Measurements from ENCODE around the gene ACAD10.

ACAD10 gene

DNA sequence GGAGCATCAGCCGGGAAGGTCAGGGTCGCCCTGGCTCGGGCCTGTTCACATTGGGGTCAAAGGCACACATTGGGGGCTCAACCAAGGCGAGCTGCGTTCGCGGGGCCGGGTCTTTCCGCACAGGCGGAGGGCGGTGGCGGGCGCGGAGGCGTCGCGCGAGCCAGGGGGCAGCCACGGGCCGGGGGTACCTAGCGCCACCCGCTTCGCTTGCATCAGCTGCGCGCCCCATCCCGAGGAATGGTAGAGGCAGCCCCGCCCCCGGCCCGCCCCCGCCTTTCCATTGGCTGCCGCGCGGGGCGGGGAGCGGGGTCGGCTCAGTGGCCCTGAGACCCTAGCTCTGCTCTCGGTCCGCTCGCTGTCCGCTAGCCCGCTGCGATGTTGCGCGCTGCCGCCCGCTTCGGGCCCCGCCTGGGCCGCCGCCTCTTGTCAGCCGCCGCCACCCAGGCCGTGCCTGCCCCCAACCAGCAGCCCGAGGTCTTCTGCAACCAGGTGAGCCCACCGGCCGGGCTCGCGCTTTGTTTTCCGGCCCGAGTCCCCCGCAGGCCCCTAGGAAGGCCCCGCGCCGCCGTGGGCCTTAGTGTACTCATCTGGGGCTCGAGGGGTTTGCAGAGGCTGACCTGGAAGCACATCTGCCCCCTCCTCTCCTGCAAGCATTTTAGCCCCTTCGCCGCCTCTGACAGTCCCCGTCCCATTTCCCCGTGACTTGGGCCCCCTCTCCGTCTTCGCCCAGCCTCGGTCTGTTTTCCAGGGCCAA lies 80.9 kb downstream of the ACAD10 start, which contains the start of gene ALDH2:
ALDH2 (plus strand) TSS at position 326 of the 754 bp plus-strand sequence; CDS start at position 376, 50 bp downstream.
- peak; percentile 56 for DNase-seq
- Mint-ChIP-seq H3K27ac (no peak within 1 kb of the TSS), H3K36me3 (peaks cover 3% of the 10 kb centered on the region), H3K9me3 (no peaks in the 10 kb centered on the region), H3K4me1 (peaks cover 11% of the 10 kb centered on the region), H3K4me3 (peak within 1 kb of the TSS; percentile 69), H3K27me3 (peaks cover 89% of the 10 kb centered on the region)
- CTCF ChIA-PET, result no interaction called here

DNA sequence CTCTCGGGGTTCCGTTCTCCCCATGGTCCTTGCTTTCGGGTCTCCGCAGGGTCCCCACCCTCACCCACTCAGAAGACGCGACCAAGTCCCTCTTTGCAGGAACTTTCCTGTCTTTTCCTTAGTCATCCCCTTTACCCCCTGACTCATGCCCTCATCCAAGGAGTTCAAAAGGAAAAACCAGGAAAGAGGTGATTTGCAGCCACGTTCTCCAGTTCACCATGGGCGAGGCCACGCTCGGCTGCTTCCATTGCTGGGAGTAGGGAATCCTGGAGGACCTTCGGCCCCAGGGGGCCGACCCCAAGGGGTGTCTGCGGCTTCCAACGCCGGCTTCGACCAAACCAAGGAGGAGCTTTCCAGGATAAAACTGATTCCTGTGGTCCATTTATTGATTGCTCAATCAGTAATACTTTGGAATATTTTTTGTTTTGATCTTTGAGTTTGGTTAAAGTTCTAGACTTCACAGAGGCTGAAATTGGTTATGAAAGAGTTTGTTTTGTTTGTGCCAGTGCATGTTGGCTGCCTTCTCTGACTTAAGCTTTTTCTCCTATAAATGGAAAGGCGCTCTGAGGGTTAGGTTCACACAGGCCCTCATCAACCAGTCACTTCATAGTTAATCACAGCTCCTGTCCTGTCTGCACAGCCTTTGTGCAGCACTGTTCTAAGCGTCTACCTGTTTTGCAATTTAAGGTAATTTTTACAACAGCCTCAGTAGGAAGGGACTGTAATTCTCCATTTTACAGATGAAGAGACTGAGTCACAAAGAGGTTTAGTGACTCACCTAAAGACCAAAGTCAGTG lies 81.7 kb downstream of the ACAD10 start:
- H3K36me3 Mint-ChIP-seq, result peaks cover 3% of the 10 kb centered on the region
- no peaks in the 10 kb centered on the region for H3K9me3 Mint-ChIP-seq
- H3K4me3 Mint-ChIP-seq, result peak overlapping the region; percentile 69
- peaks cover 81% of the 10 kb centered on the region for H3K27me3 Mint-ChIP-seq
- DNase-seq, result no peak
- H3K4me1 Mint-ChIP-seq, result peaks cover 11% of the 10 kb centered on the region
- H3K27ac Mint-ChIP-seq, result no peak overlapping the region
- CTCF ChIA-PET, result no interaction called here

DNA sequence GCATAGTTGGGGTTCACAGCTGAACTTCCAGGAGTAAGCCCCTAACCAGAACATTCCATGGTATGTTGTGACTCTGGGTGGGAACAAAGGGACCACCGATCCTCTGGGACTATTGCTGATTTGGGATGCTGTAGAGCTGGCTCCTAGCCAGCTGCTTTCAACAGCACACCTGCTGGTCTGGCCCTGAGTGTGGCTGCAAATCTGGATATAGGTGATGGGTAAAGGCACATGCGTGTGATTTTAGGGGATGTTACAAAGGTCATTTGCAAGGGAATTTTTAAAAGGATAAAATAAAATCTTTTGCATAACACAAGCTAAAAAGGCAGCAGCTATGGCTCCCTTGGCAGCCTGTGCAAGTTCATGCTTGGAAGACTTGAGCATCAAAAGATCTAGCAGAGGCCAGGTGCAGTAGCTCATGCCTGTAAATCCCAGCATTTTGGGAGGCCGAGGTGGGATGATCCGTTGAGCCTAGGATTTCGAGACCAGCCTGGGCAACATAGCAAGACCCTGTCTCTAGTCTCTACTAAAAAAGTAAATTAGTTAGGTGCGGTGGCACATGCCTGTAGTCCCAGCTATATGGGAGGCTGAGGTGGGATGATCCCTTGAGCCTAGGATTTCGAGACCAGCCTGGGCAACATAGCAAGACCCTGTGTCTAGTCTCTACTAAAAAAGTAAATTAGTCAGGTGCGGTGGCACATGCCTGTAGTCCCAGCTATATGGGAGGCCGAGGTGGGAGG lies 82.5 kb downstream of the ACAD10 start:
- H3K9me3 Mint-ChIP-seq, result no peaks in the 10 kb centered on the region
- H3K4me1 Mint-ChIP-seq, result peaks cover 11% of the 10 kb centered on the region
- H3K4me3 Mint-ChIP-seq, result no peak overlapping the region
- no peak overlapping the region for H3K27ac Mint-ChIP-seq
- DNase-seq, result no peak
- CTCF ChIA-PET, result no interaction called here
- peaks cover 75% of the 10 kb centered on the region for H3K27me3 Mint-ChIP-seq
- H3K36me3 Mint-ChIP-seq, result peaks cover 3% of the 10 kb centered on the region

DNA sequence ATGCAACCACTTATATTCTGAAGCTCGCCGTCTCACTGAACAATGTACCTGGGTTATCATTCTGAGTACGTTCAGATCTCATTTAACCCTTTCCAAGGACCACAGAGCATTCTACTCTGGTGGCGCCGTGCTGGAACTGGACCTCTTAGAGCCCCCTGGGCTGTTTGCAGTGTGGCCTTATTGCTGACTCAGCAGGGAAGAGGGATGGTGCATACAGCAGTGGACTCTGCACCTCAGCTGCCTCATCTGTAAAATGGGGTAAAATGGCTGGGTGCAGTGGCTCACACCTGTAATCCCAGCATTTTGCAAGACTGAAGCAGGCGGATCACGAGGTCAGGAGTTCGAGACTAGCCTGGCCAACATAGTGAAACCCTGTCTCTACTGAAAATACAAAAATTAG lies 83.7 kb downstream of the ACAD10 start:
- Mint-ChIP-seq H3K4me3 (no peak overlapping the region), H3K27ac (no peak overlapping the region), H3K36me3 (peaks cover 3% of the 10 kb centered on the region), H3K27me3 (peaks cover 69% of the 10 kb centered on the region), H3K4me1 (peaks cover 11% of the 10 kb centered on the region), H3K9me3 (no peaks in the 10 kb centered on the region)
- CTCF ChIA-PET, result no interaction called here
- no peak for DNase-seq

DNA sequence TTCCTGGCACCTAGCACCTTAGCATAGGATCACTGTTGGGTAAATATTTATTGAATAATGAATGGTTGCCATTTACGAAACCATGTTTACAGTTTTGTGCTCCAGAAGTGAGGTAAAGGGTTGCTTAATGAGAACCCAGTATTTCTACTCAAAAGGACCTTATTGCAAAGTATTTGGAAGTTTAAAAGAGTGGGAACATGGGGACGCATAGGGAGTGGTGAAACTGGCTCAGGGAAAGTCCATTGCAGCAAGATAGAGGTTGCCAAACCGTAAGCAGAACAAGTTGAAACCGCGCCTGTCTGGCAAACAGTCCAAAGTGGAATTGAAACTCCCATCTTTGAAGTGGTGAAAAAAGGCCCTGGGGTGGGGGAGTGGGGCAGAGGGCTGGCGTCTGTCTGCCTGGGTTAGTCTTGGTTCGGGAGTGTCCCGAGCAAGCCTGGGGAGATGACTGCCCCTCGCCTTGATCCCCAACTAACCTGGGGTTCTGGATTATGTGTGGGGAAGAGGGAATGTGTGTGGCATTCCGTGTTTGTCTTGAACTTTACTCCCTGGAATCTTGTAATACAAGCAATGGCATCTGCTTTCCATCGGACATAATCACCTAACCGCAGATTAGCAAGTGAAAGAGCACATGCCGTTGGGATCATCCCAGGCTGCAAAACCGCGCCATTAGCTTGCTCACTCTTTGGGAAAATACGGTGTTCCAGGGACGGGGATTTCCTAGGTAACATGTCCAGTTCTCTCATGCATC lies 88.1 kb downstream of the ACAD10 start:
- H3K27me3 Mint-ChIP-seq, result peaks cover 41% of the 10 kb centered on the region
- H3K4me1 Mint-ChIP-seq, result peaks cover 7% of the 10 kb centered on the region
- H3K9me3 Mint-ChIP-seq, result no peaks in the 10 kb centered on the region
- no peak overlapping the region for H3K27ac Mint-ChIP-seq
- DNase-seq, result no peak
- no peaks in the 10 kb centered on the region for H3K36me3 Mint-ChIP-seq
- H3K4me3 Mint-ChIP-seq, result no peak overlapping the region
- CTCF ChIA-PET, result no interaction called here

DNA sequence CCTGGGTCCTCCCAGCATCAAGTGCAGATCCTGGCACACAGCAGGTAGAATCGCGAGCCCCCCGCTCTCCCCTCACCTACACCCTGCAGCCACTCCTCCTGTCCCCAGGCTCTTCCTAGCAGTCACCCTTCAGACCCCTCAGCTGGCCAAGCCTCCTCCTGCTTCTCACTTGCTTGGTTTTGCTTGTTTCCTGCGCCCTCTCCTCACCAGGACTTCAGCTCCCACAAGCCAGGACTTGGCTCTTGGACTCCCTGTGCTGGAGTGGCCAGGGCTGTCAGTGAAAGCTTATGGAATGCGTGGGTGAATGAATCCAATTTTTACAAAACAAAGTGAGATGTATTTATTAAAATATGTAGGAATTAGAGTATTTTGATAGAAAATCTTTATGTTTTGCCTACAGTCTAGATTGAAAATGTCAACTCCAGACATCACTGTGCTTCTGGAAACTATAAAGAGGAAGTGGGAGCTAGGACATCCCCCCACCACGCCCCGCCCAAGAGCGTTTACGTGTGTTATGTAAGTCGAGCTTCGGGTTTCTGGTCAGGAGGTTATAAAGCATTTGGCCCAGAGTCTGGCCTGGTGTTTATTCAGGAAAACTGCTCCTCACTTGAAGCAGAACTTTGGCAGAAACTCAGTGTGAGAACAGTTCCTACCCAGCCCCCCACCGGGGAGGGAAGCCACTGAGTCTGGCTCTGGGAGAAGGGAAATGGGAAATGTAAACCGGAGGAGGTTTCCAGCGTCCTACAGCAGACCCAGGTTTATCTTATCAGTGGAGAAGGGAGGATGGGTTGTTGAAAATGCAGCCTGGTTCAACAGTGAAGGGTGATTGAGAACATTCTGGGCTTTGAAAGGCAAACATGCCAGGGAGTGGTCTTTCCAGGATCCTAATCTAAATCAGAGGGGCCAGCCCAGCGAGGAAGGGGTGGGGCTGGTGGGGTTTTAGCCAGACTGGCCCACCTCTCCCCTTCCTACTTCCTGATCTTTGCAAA lies 89.6 kb downstream of the ACAD10 start:
- no peaks in the 10 kb centered on the region for H3K36me3 Mint-ChIP-seq
- no peak overlapping the region for H3K27ac Mint-ChIP-seq
- peaks cover 29% of the 10 kb centered on the region for H3K27me3 Mint-ChIP-seq
- no peak for DNase-seq
- no peaks in the 10 kb centered on the region for H3K9me3 Mint-ChIP-seq
- peaks cover 7% of the 10 kb centered on the region for H3K4me1 Mint-ChIP-seq
- H3K4me3 Mint-ChIP-seq, result no peak overlapping the region
- CTCF ChIA-PET, result no interaction called here

DNA sequence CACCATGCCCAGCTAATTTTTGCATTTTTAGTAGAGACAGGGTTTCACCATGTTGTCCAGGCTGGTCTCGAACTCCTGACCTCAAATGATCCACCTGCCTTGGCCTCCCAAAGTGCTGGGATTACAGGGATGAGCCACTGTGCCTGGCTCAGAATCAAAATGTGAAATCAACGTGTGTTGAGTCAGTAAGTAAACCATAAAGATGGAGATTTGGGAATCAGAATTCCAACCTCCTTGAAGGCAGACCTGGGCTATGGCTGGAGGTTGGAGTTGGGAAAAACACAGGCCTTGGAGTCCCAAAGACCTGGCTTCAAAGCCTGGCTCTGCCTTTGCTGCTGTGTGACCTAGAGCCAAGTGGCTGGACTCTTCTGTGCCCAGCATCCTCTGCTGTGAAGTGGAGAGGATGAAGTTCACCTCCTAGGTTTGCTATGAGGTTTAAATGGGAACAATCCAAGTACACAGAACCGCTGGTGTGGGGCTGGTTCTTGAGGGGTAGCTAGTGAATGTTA lies 91.0 kb downstream of the ACAD10 start:
- Mint-ChIP-seq H3K4me3 (no peak overlapping the region), H3K36me3 (no peaks in the 10 kb centered on the region), H3K27ac (no peak overlapping the region), H3K9me3 (no peaks in the 10 kb centered on the region), H3K4me1 (peaks cover 7% of the 10 kb centered on the region), H3K27me3 (peaks cover 23% of the 10 kb centered on the region)
- DNase-seq, result no peak
- CTCF ChIA-PET, result no interaction called here

DNA sequence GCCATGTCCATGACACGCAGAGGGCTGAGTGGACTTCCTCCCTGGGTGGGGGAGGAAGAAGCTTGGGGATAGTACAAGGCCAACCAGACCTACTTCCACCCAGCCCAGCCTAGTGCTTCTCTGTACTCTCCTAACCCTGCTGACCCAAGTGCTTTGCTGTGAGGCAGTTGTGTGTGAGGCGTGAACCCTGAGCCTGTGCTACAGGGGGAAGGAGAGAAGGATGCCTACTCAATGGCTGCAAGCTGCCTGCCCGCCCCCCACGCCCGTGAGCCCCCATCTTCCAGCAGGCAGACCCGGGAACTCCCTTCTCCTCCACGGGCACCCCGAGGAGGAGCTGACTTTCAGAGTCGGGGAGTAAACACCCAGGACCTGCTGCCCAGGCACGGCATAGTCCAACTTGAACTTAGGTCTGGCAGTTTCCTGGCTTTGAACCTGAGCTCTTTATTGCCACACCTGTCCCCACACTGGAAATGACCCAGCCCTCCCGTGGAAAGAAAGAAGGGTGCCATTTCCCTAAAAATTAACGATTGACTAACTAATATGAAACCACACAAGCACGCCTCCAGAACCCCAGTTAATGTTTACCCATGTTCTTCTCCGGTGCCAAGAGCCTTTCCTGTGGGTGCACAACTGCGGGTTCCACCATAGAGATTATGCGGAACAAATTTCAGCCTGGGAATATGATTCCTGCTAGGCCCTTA lies 91.6 kb downstream of the ACAD10 start:
- H3K27ac Mint-ChIP-seq, result no peak overlapping the region
- peaks cover 7% of the 10 kb centered on the region for H3K4me1 Mint-ChIP-seq
- peaks cover 23% of the 10 kb centered on the region for H3K27me3 Mint-ChIP-seq
- H3K4me3 Mint-ChIP-seq, result no peak overlapping the region
- CTCF ChIA-PET, result no interaction called here
- H3K36me3 Mint-ChIP-seq, result no peaks in the 10 kb centered on the region
- no peak for DNase-seq
- no peaks in the 10 kb centered on the region for H3K9me3 Mint-ChIP-seq

DNA sequence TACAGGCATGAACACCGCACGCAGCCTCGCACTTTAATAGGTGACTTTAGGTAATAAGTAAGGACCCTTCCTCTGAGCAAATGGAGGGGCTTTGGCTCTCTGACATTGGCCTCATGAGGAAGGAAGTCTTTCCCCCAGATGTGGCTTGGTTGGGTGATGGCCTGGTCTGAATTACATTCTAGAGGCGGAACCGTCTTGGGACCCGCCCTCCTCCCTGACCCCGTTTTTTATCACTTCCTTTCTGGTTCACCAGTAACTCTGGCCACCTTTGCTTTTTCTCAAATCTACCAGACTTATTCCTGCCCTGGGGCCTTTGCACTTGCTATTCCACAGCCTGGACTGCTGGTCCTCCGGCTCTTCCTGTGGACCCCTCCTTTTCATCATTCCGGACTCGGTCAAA lies 94.3 kb downstream of the ACAD10 start:
- CTCF ChIA-PET, result no interaction called here
- Mint-ChIP-seq H3K36me3 (no peaks in the 10 kb centered on the region), H3K27ac (no peak overlapping the region), H3K4me3 (no peak overlapping the region), H3K27me3 (peaks cover 12% of the 10 kb centered on the region), H3K9me3 (no peaks in the 10 kb centered on the region), H3K4me1 (peaks cover 7% of the 10 kb centered on the region)
- no peak for DNase-seq

DNA sequence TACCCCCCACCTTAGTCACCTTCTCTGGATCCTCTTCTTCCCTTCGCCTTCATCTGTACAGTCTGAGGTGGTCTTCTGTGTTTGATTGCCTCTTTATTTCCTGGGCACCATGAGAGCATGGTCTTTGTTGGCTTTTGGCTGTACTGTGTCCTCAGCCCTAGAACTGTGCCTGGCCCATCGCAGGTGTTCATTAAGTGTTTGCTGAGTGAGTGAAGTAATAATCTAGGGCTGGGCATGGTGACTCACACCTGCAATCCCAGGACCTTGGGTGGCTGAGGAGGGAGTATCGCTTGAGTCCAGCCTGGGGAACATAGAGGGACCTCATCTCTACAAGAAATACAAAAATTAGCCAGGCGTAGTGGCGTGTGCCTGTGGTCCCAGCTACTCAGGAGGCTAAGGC lies 94.8 kb downstream of the ACAD10 start:
- H3K4me1 Mint-ChIP-seq, result peaks cover 5% of the 10 kb centered on the region
- no peaks in the 10 kb centered on the region for H3K9me3 Mint-ChIP-seq
- no peak overlapping the region for H3K4me3 Mint-ChIP-seq
- CTCF ChIA-PET, result no interaction called here
- peaks cover 7% of the 10 kb centered on the region for H3K27me3 Mint-ChIP-seq
- H3K27ac Mint-ChIP-seq, result no peak overlapping the region
- DNase-seq, result no peak
- no peaks in the 10 kb centered on the region for H3K36me3 Mint-ChIP-seq

DNA sequence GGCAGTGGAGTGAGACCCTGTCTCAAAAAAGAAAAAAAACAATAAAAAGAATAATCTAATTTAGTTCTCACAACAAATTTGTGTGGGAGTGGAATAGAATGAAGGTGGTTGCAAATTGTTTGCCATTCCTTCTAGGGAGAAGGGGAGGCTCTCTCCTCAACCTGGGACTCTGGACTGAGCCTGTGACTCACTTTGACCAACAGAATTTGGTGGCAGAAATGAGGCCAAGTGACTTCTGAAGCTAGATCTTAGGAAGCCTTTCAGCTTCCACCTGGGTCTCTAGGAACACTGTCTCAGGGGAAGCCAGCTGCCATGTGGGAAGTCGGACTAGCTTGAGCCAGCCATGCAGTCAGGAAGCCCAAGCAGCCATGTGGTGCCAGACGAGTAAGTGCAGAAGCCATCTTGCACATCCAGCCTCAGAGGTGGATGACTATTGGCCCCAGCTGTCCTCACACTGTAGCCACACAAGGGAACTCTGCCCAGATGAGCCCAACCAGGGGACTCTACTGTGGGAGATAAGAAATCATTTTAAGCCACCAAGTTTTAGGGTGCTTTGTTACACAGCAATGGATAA lies 95.3 kb downstream of the ACAD10 start:
- Mint-ChIP-seq H3K4me3 (no peak overlapping the region), H3K9me3 (no peaks in the 10 kb centered on the region), H3K27me3 (peaks cover 1% of the 10 kb centered on the region), H3K36me3 (no peaks in the 10 kb centered on the region), H3K4me1 (no peaks in the 10 kb centered on the region), H3K27ac (no peak overlapping the region)
- CTCF ChIA-PET, result no interaction called here
- DNase-seq, result no peak

DNA sequence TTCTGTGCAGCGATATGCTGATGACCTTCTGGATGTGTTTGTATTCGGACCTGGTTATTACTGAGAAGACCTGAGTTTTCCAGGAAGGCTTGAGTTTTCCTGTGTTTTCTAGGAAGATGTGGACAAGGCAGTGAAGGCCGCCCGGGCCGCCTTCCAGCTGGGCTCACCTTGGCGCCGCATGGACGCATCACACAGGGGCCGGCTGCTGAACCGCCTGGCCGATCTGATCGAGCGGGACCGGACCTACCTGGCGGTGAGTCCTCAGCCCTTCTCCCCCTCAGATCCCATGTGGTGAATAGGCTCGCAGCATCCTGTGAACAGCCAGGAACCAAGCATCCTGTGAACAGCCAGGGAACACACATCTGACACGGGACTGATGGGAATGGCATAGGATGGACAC lies 97.2 kb downstream of the ACAD10 start:
- no peaks in the 10 kb centered on the region for H3K4me1 Mint-ChIP-seq
- CTCF ChIA-PET, result no interaction called here
- no peak overlapping the region for H3K4me3 Mint-ChIP-seq
- DNase-seq, result no peak
- H3K27me3 Mint-ChIP-seq, result no peaks in the 10 kb centered on the region
- H3K9me3 Mint-ChIP-seq, result no peaks in the 10 kb centered on the region
- H3K27ac Mint-ChIP-seq, result no peak overlapping the region
- H3K36me3 Mint-ChIP-seq, result no peaks in the 10 kb centered on the region

All from activated naive CD4-positive, alpha-beta T cell treated with anti-CD3 and anti-CD28 coated beads, Interleukin-2, amount 10 ng/mL, durations not matched to agents 7 days and 5 days (primary cell).